GM19452 (cell line): ENCODE data around the gene PPAT.

Experiments
- ATAC-seq: cut with Tn5 transposase; IDR thresholded peaks from one replicate; pipeline ENCODE4 v1.9.1; 2021; ENCODE audit not compliant: unreplicated experiment

The PPAT gene

GRCh38 chr4:56434599-56435139 lies 746 bp downstream of the PPAT start:
- ATAC-seq, result peak; percentile 12

DNA sequence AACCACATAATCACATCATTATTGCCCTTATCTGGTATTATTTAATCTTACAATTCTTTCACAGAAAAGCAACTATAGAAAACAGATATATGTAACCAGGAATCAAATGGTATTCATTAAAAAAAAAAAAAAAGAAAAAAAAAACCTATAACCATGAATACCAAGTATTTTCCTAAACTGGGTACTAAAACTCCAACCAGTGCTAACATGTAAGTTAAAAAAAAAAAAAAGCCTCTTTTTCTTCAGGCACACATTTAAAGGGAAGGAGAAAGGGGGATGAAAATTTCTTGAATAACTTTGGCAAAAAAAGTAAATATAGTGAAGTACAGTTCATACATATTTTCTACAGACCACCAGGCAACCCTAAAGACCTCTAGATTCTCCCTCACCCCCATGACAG lies 2.1 kb downstream of the PPAT start:
- ATAC-seq, result no peak

DNA sequence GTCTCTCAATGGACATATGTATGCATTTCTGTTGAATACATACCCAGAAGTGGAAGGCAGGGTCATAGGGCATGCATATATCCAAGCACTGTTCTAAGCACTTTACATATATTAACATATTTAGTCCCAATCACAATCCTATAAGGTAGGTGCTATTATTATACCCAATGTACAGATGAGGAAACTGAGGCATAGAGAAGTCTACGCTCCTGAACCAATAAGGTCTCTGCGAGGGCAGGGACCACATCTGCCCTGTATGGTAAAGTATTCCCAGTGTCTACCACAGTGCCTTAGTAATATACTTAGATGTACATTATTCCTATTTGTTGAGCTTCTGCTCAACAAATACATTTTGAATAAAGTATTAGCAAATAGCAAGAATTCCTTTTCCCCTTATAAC lies 5.2 kb downstream of the PPAT start:
- ATAC-seq, result no peak

GRCh38 chr4:56427179-56427578 lies 8.2 kb downstream of the PPAT start:
- ATAC-seq, result no peak

- ATAC-seq, result peak; percentile 83
Observed at GRCh38 chr4:56426273-56426672, 9.1 kb downstream of the PPAT start.

DNA sequence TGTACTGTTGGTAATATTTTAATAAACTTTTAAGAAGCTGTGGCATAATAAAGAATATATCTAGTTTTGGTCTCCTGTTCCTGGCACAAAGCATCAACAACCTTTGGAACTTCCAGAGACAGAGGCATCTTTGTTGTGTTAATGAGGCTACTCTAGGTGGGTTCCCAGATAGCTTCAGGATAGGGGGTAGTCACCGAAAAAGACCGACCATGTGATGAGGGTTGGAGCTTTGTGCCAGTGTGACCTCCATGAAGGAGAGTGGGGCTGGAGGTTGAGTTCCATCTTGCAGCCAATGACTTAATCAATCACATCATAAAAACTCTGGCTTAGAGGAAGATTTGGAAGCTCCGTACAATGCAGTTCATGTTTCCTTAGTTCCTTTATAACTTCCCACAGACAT lies 9.9 kb downstream of the PPAT start:
- ATAC-seq, result no peak

DNA sequence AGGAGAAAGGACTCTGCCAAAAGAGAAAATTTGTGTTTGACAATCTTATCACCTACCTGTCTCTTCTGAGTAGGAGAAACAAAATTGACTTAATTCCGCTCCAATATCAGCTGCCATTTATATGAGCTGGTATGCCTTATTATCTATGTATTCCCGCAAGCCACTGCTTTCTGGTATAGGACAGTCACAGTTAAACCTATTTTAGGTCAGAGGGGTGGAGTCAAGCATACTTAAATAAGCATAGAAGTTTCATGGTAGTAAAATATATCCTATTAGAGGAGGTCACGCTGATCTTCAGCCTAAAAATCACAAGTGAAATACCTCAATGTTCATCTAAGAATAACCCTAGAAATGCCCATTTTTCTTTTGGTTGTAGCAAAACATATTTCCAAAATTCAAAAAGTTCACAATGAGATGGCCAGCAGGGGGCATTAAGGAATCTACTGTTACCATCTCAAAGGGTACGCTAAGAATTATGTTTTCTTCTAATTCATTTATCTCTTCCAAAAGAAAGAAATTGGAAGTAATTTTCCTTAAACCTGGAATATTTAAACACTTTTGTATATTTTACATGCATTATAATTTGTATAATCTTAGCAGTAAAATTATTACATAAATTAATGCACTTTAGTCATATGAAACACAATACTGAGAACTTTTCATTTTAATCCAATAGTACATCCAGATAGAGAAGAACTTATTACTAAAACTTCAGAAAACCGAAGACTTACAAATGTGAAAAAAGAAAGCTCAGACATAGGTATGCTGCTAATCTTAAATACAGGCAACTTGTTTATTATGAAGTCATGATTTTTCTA lies 10.5 kb downstream of the PPAT start:
- ATAC-seq, result no peak

DNA sequence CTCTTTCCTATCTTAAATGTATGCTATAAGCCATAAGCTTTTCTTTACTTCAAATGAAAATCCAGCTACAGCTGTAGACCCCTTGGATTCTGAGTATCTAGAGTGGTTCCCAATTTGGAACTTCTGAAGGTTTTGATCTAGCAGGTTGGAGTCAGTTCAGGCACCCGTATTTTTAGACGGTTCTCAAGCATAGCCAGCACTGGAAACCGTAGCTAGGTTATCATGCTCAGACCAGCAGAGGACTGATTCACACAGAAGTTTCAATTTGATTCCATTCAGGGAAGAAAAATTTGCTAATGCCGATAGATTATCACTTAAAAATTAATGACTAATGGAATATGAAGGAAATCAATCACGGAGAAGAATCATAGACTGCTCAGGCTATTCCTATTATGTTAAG lies 11.2 kb downstream of the PPAT start:
- ATAC-seq, result no peak

- ATAC-seq, result no peak
Observed at GRCh38 chr4:56417396-56417795, 18.0 kb downstream of the PPAT start.

GRCh38 chr4:56416349-56416748 lies 19.1 kb downstream of the PPAT start:
- no peak for ATAC-seq

GRCh38 chr4:56414135-56414670 lies 21.2 kb downstream of the PPAT start:
- no peak for ATAC-seq

DNA sequence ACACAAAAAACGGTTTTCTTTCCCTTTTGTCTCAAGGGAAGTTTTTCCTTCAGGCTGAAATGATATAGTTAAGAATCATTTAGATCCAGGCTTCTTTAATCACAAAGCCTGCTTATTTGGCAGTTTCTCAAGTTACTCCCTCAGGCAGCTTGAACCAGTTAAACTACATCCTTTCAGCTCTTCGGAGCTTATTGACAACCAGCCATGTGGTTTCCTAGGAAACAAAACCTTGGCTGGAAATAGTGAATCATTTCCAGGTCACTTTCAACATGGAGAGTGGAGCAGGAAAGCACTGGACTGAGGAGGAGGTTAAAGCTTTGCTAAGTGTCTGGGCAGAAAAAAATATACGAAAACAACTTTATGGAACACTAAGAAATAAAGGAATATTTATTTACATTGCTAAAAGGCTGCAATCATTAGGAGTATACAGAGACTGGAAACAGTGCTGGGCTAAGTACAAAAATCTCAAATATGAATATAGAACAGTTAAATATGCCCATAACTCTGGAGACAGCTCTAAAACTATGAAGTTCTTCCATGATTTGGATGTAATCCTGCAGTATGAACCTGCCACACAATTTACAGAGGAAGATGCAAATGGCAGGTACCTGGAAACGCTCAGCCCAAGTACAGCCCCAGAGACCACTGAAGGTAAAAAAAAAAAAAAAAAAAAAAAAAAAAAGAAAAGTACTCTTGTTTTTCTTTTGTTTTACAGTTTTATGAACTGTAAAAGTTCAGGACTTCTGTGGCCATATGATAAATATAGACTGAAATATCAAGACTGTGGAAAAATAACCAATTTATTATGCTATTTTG lies 25.0 kb downstream of the PPAT start:
- ATAC-seq, result no peak

GRCh38 chr4:56409511-56410090 lies 25.8 kb downstream of the PPAT start:
- no peak for ATAC-seq

DNA sequence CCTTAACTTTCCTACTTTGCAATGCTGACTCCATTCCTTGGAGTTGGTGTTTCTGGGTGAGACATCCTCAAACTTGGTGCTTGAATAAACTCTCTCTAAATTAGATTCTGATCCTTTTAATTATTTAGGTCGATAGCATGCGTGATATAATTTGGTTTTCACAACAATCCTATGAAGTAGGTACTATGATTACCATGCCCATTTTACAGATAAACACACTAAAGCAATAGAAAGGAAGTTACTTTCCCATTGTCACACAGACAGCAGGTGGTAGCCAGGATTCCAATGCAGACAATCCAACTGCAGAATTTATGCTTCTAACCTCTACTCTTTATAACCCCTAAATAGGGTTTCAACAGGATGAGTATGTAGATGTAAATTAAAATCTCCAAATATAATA lies 26.4 kb downstream of the PPAT start:
- no peak for ATAC-seq

GRCh38 chr4:56406151-56406550 lies 29.3 kb downstream of the PPAT start:
- ATAC-seq, result no peak

DNA sequence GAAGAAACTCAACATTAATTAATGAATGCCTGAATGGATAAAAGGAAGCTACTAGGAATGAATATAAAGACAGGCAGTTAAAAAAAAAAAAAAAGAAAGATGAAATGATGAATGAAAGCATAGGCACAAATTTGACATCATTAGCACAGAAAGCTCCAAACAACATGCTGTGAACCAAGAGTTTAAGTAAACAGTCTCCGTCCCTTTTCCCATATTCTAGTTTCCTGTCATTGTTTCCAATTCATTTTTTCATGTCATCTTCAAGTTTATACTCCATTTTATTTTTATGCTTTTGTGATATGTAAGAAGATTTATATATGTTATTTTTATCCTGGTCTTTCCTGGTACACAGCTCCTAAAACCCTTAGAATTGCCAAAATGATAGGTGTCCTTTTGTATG lies 30.4 kb downstream of the PPAT start:
- no peak for ATAC-seq

GRCh38 chr4:56400560-56400959 lies 34.9 kb downstream of the PPAT start:
- no peak for ATAC-seq

DNA sequence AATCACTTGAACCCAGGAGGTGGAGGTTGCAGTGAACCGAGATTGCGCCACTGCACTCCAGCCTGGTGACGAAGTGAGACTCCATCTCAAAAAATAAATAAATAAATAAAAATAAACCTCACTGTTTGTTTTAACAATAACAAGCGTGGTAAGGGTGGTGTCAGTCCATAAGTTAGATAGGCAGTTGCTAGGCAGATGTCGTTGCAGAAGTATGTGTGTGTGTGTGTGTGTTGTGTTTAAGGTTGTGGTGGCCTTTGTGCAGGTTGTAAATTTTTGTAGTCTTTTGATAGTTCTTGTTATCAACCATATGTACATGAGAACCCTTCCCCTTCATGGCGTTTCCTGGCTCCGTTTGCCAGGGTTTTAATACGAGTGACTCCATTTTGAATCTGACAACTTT lies 44.1 kb downstream of the PPAT start:
- ATAC-seq, result no peak

DNA sequence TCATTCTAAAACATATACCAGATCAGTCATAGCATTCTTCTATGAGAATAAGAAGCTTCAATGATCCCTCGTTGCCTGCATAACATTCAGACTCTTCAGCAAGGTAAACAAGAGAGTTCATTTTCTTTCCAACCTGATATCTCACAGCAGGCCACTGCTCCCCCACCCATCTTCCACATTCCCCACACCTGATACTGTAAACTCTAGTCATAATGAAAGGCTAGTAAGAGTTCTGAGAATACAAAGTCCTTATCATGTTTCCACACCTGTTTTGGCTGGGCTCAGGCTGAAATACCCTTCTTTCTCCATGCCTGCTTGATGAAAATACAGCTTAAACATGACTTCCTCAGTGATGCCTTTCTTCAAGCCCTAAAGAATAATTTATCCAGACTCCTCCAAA lies 45.9 kb downstream of the PPAT start:
- ATAC-seq, result no peak

DNA sequence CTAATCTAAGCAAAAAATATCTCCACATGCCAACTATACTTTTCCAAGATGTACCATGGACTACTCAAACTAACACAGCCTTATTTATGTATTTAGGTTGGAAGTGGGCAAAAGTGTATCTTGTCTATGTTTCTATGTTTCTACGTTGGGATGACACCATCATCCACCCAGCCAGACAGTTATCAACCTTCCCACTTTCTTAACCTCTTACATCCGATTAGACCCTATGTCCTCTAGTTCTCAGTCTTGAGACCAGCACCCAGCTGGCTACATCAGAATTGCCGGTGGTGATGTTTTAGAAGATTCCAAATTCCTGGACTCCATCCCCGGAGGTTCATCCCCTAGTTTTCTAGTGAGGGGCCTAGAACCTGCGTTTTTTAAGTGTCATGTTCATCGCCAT lies 47.1 kb downstream of the PPAT start:
- ATAC-seq, result no peak
